Embryonic facial prominence (tissue), 1 donor: Measurements from ENCODE around the gene NFYC.

Experiments used
- DNase-seq: peaks from one replicate; pipeline ENCODE4 v3.0.0-alpha.2; 2016; ENCODE audit errors: extremely low spot score

NFYC gene

GRCh38 chr1:40798366-40799281 is 107.1 kb downstream of the NFYC start:
- no peak for DNase-seq

GRCh38 chr1:40799351-40799867 is 107.9 kb downstream of the NFYC start:
- no peak for DNase-seq

DNA sequence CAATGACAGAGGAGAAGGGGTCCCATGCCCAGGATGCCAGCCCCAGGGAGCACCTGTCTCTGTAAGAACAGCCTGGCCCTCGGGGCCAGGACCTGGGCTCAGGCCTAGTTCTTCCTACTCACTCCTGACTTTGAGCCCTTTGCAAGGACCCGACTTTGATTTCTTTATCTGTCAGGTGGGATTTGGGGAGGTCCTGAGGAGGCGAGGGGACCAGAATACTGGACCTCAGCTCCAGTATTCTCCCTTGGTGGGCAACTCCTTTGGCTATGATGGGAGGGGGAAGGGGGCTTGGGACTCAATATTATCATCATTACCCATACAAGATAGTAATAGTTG is 110.2 kb downstream of the NFYC start:
- no peak for DNase-seq

DNA sequence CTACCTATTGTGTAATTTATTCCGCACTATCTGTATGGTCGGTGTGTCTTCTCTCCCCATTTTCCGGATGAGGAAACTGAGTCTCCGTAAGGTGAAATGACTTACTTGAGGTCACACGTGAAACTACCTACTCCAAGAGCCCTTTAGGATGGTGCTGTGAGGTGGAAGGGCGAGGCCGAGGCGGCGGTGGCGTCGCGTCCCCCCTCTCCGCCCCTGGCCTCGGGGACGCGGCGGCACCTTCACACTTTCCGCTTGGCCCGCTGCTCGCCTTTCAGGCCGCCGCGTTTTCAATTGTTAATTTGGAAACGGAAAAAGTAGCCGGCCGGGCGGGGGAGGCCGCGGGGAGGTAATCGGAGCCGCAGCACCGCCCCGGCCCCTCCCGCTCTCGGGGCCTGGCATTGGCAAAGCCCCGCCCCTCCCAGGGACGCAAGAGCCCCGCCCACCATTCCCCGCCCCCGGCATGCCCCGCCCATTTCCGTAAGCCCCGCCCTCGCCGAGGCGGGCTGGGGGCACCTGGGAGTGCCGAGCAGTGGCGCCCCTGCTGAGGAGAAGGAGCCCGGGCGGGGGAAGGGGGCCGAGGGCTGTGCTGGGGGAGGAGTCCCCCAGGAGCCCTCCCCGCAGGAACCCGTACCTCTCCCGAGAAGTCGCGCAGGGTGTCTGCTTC is 110.7 kb downstream of the NFYC start:
- no peak for DNase-seq

DNA sequence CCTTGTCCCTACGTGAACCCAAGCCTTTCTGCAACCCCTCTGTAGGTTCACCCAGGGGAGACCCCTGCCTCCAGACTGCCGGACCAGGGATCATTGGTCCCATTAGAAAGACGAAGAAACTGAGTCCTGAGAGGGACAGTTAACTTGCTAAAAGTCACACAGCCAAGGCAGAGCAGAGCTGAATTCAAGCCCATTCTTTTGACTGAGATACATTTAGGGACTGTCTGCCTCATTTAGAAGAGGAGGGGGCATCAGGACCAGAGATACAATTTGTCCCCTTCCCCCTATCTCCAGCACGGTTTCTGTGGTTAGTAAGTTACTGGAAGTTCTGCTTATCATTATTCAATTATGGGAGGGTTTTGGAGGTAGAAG is 111.2 kb downstream of the NFYC start:
- no peak for DNase-seq

- no peak for DNase-seq
Observed at GRCh38 chr1:40803447-40803846, 111.9 kb downstream of the NFYC start.

DNA sequence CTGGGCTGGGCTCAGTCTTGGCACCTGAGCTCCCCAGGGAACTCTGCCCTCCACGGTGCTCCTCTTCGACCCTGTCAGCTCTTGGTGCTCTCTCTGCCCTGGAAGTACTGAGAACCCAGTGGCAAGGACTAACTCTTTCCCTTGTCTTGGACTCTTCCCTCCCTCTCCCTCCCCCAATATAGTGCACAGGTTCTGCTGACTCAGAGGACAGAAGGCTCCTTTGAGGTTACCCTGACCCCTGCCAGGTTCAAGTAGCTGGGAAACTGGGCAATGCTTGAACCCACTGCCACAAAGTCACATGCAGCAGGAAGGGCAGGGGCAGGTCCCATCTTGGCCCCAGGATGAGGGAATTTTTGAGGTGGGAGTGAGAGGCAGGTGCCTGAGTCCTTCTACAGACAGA is 112.4 kb downstream of the NFYC start:
- no peak for DNase-seq

- no peak for DNase-seq
Observed at GRCh38 chr1:40806240-40806639, 114.7 kb downstream of the NFYC start.

- DNase-seq = no peak
Observed at GRCh38 chr1:40806731-40807695, 115.5 kb downstream of the NFYC start.

GRCh38 chr1:40808002-40808401 is 116.5 kb downstream of the NFYC start:
- no peak for DNase-seq

DNA sequence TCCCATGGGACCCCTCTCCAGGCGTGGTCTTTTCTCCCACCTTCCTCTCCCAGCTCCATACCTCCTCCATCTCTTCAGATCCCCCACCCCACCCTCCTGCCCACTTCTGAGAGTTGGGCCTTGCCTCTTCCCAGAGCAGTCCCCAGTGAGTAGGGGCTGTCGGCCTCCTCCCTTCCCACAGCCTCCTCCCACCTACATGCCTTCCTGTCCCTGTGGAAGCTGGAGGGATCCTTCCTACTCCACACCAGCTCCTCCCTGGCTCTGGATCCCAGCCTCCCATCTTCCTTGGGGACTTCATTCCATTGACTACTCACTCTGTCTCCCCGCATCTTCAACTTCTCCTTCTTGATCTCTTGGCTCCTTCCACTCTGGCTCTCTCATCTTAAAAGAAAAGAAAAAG is 116.9 kb downstream of the NFYC start:
- no peak for DNase-seq

DNA sequence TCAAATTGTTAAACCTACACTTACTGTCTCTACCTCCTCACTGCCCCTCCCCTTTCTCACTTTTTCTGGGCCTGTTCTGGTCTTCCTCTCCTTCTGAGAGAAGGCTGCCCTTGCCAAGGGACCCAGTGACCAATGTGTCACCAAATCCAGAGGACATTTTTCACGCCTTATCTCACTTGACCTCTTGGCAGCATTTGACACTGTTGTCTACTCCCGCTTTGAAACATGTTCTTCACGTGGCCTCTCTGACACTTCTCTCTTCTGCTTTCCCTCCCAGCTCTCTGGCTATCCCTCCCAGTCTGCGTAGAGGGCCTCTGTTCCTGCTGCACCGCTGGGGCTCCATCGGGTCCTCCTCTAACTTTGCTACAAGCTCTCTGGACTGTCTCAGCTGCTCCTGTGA is 117.4 kb downstream of the NFYC start:
- no peak for DNase-seq

DNA sequence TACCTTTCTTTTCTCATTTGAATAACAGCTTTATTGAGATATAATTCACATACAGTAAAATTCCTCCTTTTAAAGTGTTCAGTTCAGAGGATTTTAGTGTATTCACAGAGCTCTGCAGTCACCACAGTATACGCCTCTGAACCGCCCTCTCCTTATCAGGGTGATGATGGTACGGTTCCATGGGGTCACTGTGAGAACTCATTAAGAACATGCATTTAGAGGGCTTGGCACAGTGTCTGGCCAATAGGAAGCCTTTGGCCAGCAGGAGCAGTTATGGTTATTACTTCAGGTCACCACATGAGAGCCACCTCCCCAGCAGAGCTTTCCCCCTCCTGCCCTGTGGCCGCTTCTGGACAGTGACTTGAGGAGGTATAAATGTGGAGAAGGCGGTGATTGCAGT is 119.4 kb downstream of the NFYC start:
- DNase-seq = no peak

DNA sequence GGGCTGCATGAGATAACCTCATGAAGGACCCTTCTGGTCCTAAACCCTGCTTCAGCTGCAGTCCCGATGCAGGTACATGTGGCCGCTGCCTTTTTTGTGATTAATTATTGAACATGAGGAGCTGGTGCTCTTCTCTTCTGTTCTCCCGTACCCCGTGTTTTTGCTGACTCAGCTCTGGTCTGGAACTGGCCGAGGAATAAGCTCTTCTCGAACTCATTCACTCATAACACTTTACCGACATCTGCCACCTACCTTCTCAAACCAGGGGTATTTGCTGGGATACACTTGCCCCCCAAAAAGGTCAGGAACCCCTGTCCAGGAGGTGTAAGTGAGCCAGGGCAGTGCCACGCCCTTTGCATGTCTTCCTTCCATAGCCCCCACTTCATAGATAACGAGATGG is 123.9 kb downstream of the NFYC start:
- no peak for DNase-seq

DNA sequence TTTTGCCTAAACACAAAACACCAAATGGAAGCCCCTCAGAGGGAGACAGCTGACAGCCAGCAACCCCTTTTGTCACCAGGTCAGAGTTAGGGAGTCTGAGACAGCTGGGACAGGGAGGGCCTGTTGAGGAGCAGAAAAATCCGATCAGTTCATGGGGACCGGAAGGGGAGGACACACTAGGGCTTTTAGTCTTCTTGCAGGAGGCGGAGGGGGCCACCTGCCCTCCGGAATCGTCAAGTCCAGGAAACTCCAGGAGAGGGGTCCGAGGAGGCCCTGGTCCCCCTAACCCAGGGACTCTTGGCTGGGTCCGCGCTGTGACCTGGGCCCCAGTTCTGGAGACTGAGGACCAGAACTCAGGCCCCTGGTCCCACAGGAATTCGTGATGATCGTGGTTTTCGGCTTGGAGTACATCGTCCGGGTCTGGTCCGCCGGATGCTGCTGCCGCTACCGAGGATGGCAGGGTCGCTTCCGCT is 126.3 kb downstream of the NFYC start:
- DNase-seq = no peak

GRCh38 chr1:40818264-40818961 is 126.9 kb downstream of the NFYC start:
- no peak for DNase-seq

- DNase-seq = no peak
Observed at GRCh38 chr1:40819101-40819500, 127.6 kb downstream of the NFYC start.

DNA sequence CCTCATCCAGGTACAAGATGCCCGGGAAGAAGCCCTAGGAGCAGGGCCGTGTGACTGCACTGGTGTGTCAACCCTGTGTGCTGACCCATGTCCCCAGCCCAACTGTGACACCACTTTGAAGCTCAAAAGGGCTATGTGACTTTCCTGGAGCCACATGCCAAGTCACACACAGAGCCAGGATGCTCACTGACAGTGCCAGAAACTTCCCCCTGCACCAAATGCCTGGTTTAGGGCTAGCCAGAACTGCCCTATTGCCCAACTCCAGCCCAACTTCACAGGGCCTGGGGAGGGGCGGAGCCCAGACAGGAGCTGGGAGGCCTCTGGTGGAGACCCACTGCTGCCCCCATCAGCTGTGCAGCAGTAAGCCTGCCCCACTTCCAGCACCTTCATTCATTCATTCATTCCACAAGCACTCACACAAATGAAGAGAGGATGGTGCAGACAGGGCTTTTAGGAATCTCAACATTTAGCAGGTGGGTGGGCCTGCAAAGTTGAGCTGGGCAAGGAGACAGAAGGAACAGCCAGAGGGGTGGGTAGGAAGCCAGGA is 128.8 kb downstream of the NFYC start:
- no peak for DNase-seq
